GM19455 (cell line): ENCODE data around the gene PRKCA.
"Not testable (repeated sequence)": the region's sequence is repeated elsewhere in the genome, so short reads cannot be mapped to it uniquely, and the experiment has no call there.

Source experiments
- ATAC-seq: cut with Tn5 transposase; IDR thresholded peaks from one replicate; pipeline ENCODE4 v1.9.1; 2021; ENCODE audit not compliant: unreplicated experiment

Gene PRKCA

GRCh38 chr17:66349521-66350254, 47.3 kb downstream of the PRKCA start:
- no peak for ATAC-seq

- ATAC-seq, result not testable (repeated sequence)
These were observed 48.2 kb downstream of the PRKCA start for GRCh38 chr17:66350576-66350975.

DNA sequence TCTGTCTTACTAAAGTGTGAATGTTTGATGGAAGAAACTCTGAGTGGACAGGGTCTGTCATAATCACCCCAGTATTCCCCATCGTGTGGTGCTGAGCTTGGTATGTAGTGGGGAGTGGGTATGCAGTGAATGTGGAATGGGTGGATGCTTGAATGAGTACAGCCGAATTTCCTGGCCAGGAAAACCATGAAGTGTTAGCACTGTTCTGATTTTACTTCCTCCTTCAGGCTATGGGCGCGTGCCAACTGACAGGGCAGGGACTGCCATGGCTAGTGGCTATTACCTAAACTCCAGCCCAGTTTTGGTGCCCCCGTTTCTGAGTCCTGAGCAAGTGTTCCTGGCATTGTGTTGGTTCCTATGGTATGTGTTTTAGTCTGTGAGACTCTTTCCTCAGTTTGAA, 48.6 kb downstream of the PRKCA start:
- ATAC-seq, result no peak

GRCh38 chr17:66351701-66352100, 49.3 kb downstream of the PRKCA start:
- no peak for ATAC-seq

- no peak for ATAC-seq
These were observed 51.6 kb downstream of the PRKCA start for GRCh38 chr17:66353937-66354401.

DNA sequence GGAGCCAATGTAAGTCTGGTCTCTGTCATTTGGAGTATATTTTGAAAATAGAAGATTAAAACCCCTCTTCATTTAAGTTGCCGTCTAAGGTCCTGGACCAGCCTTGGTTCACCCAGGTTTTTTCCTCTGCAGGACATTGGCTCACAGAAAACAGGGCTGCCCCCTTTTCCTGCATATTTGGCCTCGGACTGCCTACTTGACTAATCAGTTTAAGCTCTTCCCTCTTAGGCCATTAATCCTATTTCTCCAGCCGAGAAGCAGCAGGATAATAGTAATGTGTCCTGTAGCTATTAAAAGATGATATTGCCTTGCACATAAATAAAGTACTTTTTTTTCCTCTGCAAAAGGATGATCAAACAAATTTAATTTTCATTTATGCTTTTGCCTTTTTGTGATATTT, 52.1 kb downstream of the PRKCA start:
- no peak for ATAC-seq

DNA sequence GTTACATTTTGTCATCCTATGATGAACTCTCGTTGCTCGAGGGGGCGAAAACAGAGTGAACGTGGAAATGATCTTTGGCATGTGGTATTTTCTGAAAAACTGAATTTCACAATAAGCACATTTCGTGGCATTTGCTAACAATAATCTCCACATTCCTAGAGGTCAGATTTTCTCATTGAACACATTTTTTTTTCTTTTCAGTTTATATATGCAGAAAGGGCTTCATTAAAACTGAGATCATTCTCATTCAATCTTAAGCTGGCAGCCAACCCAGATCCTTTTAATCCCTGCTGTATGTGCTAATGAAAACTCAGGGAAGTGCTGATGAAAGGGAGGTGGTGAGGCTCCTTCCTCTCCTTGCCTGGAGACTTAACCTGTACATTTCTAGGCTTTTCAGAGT, 52.6 kb downstream of the PRKCA start:
- ATAC-seq, result no peak

DNA sequence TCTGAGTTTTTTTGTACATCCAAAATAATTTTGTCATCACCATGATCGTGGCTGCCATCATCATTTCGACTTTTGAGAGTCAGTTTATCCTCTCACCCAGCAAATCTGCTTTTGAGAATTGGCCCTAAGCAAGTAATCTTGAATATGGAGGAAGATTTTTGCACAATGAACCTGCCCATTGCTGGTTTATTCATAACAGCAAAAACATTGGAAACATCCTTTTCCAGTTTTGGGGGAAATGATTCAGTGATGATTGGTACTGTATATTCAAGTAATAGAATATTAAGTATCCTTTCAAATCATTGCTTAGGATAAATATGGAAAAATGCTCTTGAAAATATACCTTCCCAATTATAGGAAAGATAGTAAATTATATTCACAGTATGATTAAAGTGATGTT, 53.1 kb downstream of the PRKCA start:
- ATAC-seq, result no peak

DNA sequence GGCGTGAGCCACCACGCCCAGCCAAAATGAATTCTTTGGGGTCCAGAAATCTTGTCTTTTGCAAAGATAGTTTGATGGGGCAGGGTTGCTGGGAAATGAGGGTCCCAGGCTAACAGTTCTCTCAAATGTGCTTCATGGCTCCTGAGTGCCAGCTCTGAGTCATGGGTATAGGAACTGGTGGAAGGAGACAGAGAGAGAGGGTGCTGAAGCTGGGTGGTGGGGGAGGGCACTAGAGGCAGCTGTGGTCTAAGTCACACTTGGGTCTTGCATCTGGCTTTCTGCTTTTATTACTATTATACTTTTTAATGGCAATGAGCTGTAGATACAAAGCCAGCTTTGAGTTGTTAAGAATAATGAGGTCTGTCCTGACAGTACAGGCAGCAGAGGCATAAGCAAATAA, 54.6 kb downstream of the PRKCA start:
- no peak for ATAC-seq

- no peak for ATAC-seq
These were observed 56.9 kb downstream of the PRKCA start for GRCh38 chr17:66359351-66359750.

DNA sequence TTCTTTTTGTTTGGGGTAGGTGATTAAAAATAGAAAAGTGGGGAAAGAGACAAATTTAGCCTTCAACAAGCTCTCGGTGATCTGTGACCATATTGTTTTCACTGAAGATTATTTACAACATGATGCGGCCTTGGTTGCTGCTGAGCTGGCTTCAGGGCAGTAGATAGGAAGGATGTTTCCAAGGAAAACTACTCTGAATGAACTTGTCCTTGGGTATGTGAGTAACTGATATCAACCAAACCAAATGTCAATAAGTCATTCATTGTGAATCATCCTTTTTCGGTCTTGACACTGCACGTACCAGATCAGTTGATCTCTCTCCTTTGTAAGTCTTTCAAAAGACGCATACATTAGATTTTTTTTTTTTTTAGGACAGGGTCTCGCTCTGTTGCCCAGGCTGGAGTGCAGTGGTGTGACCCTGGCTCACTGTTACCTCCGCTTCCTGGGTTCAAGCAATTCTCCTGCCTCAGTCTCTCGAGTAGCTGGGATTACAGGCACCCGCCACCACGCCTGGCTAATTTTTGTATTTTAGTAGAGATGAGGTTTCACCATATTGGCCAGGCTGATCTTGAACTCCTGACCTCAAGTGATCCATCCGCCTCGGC, 58.6 kb downstream of the PRKCA start:
- ATAC-seq, result not testable (repeated sequence)

DNA sequence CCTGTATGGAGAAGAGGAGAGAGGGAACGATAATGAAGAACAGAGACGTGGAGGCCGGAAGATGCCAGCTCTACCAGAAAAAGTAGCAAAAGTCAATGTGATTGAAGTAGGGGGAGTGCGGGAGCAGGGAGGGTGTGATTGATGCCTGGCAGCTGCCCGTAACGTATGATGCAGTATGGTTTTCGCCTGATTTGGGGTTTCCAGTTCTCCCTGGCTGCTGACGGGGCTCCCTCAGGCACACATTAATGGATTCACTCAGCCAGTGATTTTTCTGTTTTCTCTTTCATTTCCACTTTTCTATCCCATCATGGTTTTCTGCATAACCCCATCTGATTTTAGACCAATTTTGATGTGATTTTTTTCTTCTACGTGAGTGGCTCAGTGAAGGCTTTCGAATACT, 62.1 kb downstream of the PRKCA start:
- no peak for ATAC-seq

DNA sequence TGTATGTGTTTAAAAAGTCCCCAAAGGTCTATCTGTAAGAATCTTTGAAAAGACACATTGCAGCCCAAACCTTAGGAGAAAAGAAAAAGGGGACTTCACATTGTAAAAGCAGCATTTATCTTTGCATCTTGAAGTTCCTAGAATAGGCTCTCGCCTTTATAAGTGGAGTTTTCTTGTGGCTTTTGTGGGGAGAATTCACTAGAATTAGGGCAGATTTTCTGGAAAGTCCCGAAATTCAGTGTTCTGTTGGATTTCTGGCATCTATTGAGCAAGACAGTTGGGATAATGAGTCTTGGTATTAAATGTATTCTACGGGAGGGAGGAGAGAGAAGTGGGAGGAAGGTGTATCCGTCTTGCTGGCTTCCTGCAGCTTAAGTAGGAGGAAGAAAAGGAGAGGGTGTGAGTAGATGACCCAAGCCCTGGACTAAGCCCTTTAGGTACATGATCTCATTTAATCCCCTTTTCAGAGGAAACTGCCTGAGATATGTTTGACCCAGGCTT, 62.6 kb downstream of the PRKCA start:
- no peak for ATAC-seq

DNA sequence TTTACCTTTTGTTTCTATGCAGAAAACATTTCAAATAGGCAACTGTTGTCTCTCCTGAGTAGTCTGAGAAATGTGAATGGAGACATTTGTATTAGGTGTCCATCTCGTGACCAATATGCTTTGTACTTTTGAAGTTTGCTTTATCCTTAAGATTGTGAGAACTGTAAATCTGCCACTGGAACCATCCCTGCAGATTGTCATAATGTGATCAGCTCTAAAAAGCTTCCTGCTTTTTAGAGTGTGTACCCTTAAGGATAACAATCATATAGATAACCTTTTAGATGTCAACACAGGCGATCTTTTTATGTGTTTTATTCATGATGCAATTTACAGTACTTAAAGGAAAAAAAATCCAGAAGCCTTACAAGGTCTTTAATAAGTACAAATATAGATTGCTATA, 63.5 kb downstream of the PRKCA start:
- no peak for ATAC-seq

DNA sequence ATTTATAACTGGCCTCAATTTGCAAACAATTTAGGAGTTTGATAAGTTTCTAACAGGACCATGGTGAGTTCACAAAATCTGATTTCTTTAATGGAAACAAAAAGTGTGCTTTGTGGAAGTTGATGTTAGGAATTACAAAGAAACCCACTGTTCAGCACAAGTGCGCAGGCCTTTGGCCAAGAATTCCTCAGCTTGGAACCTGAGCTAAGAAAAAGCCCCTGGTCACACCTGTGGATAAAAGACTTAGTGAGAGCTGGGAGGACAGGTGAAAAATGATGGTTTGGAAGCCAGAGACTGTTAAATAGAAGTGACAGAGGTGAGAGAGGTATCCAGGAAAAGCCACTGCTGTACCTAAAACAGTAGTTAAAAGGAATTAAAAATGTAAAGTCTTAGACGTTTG, 64.7 kb downstream of the PRKCA start:
- ATAC-seq, result no peak

DNA sequence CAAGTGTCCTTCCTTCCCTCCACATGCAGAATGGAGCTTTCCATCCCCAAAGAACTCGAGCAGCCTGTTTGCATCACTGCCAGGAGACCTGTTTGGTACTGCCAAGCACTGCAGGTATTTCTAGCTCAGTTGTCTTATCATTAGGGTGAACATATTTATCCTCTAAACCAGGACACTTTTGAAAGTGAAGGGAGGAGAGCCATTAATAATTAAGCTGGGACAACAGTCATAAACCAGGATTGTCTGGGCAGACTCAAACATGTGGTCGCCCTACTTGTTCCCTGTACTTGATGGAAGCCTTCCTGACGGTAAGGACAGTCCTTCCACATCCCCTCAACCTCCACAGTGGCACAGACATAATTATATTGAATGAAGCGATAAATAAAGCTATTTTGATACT, 67.4 kb downstream of the PRKCA start:
- no peak for ATAC-seq

DNA sequence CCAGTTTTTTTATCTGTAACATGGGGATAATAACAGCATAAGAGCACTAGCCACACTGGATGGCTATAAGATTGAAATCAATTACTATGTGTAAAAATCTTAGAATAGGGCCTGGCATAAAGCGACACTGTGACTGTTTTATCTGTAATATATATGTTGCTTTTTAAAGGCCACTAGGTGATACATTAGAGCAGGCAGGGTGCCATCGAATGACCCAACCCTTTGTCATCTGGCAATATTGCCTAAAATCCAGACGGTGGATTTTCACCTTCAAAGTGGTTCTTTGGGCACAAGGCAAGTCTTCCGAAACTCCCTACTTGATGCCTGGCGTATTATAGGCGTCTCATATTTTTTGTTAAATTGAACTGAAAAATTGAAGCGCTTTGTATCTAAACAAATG, 69.1 kb downstream of the PRKCA start:
- ATAC-seq, result no peak

GRCh38 chr17:66372182-66372581, 69.8 kb downstream of the PRKCA start:
- no peak for ATAC-seq

GRCh38 chr17:66373079-66373478, 70.7 kb downstream of the PRKCA start:
- no peak for ATAC-seq

DNA sequence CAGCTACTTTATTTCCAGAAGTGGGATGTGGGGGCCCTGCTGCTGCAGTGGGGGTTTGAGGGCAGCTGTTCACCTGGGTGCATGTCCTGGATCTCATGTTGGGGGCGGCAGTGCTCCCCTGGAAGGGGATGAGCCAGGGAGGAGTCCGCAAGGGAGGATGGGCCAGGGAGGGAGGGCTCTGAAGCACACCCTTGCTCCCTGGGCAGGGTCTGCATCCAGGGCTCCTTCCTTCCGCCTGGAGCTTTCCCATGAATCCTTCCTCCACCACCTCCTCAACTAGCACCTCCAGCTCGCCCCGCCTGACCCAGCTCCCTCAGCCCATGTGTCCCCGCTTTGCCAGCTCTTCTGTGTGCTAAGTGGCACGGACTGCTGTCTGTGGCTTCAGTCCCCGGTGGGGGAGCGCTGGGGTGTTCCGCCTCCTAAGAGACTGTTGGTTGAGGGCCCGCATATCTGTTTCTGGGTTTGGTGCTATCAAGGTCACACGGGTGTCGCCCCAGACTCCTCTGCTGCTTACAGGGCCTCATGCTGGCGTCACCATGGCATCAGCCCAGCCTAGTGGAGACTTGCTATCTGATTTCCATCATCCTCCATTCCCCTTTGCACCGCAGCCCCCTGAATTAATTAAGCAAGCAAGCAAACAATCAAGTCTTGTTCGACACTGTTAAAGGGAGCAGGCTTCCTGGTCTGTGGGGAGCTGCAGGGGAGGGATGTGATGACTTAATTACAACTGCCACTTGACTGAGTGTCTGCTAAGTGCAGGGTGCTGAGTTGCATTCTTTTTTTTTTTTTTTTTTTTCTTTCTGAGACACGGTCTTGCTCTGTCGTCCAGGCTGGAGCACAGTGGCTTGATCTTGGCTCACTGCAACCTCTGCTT, 71.8 kb downstream of the PRKCA start:
- no peak for ATAC-seq

- ATAC-seq, result no peak
These were observed 72.7 kb downstream of the PRKCA start for GRCh38 chr17:66375121-66375520.

GRCh38 chr17:66378296-66378695, 75.9 kb downstream of the PRKCA start:
- no peak for ATAC-seq
